ENCODE data around the gene KCNJ9.

The KCNJ9 gene

GRCh38 chr1:160127865-160128523, 46.7 kb downstream of the KCNJ9 start:
- DNase-seq, result no peak

- no peak for DNase-seq
These were observed 47.3 kb downstream of the KCNJ9 start for GRCh38 chr1:160128636-160129035.

- DNase-seq, result no peak
These were observed 47.7 kb downstream of the KCNJ9 start for GRCh38 chr1:160129046-160129445.

GRCh38 chr1:160129558-160129957, 48.2 kb downstream of the KCNJ9 start:
- no peak for DNase-seq

GRCh38 chr1:160129966-160130365, 48.6 kb downstream of the KCNJ9 start:
- no peak for DNase-seq

GRCh38 chr1:160130486-160130885, 49.1 kb downstream of the KCNJ9 start:
- DNase-seq, result no peak

GRCh38 chr1:160130939-160131338, 49.6 kb downstream of the KCNJ9 start:
- no peak for DNase-seq

- no peak for DNase-seq
These were observed 50.6 kb downstream of the KCNJ9 start for GRCh38 chr1:160131803-160132565.

GRCh38 chr1:160133990-160134770, 52.8 kb downstream of the KCNJ9 start:
- no peak for DNase-seq

GRCh38 chr1:160134791-160135572, 53.6 kb downstream of the KCNJ9 start:
- DNase-seq, result no peak

- DNase-seq, result no peak
These were observed 55.0 kb downstream of the KCNJ9 start for GRCh38 chr1:160136121-160136925.

GRCh38 chr1:160136926-160137200, 55.5 kb downstream of the KCNJ9 start:
- DNase-seq, result no peak

- DNase-seq, result no peak
These were observed 56.0 kb downstream of the KCNJ9 start for GRCh38 chr1:160137216-160137862.

- no peak for DNase-seq
These were observed 58.5 kb downstream of the KCNJ9 start for GRCh38 chr1:160139840-160140239.
